Stomach smooth muscle (tissue), 2 donors: ENCODE data around the gene RAD51B.

Experiments
- H3K27ac ChIP-seq: one replicate; pipeline ENCODE4 v1.7.0; 2013; ENCODE audit warnings: mild to moderate bottlenecking, low read length, inconsistent platforms
- H3K27me3 ChIP-seq, 2 donors: one replicate each; pipeline ENCODE4 v1.7.0; 2013; ENCODE audit warnings: low read length in 2 of 2; ENCODE audit not compliant: insufficient read depth in 2 of 2, control insufficient read depth in 1 of 2
- H3K36me3 ChIP-seq, 2 donors: one replicate each; pipeline ENCODE4 v1.7.0; 2013; ENCODE audit warnings: low read length in 2 of 2; ENCODE audit not compliant: control insufficient read depth in 2 of 2, insufficient read depth in 2 of 2
- H3K4me1 ChIP-seq: one replicate; pipeline ENCODE4 v1.7.0; 2013; ENCODE audit warnings: low read length; ENCODE audit not compliant: control insufficient read depth, insufficient read depth
- H3K4me3 ChIP-seq, 2 donors: one replicate each; pipeline ENCODE4 v1.7.0; 2013; ENCODE audit warnings: low read length in 2 of 2
- H3K9ac ChIP-seq, 2 donors: one replicate each; pipeline ENCODE4 v1.7.0; 2013; ENCODE audit warnings: low read length in 2 of 2, mild to moderate bottlenecking in 1 of 2
- H3K9me3 ChIP-seq, 2 donors: one replicate each; pipeline ENCODE4 v1.7.0; 2013; ENCODE audit warnings: low read length in 2 of 2; ENCODE audit not compliant: control insufficient read depth in 2 of 2
- donor health status: healthy.
- donor health status: Pancreatic carcinoma.

Gene RAD51B

GRCh38 chr14:67949771-67950170 lies 130.2 kb downstream of the RAD51B start:
- H3K4me3 ChIP-seq: no peak overlapping the region
- no peaks in the 10 kb centered on the region for H3K27me3 ChIP-seq
- H3K9ac ChIP-seq: no peak overlapping the region
- no peaks in the 10 kb centered on the region for H3K4me1 ChIP-seq
- no peaks in the 10 kb centered on the region for H3K36me3 ChIP-seq
- no peak overlapping the region for H3K27ac ChIP-seq
- H3K9me3 ChIP-seq: peaks cover 0 to 4% of the 10 kb centered on the region in 2 donors

GRCh38 chr14:67950386-67950785 lies 130.8 kb downstream of the RAD51B start:
- Histone ChIP-seq H3K4me1 (no peaks in the 10 kb centered on the region), H3K36me3 (no peaks in the 10 kb centered on the region), H3K4me3 (no peak overlapping the region), H3K27me3 (no peaks in the 10 kb centered on the region), H3K27ac (no peak overlapping the region), H3K9me3 (peaks cover 0 to 4% of the 10 kb centered on the region in 2 donors), H3K9ac (no peak overlapping the region)

GRCh38 chr14:67951529-67952135 lies 132.1 kb downstream of the RAD51B start:
- Histone ChIP-seq H3K4me1 (no peaks in the 10 kb centered on the region), H3K9me3 (peaks cover 0 to 4% of the 10 kb centered on the region in 2 donors), H3K9ac (no peak overlapping the region), H3K4me3 (no peak overlapping the region), H3K27me3 (no peaks in the 10 kb centered on the region), H3K27ac (no peak overlapping the region), H3K36me3 (no peaks in the 10 kb centered on the region)

- no peaks in the 10 kb centered on the region for H3K4me1 ChIP-seq
- H3K36me3 ChIP-seq: no peaks in the 10 kb centered on the region
- no peaks in the 10 kb centered on the region for H3K27me3 ChIP-seq
- no peak overlapping the region for H3K9ac ChIP-seq
- peaks cover 0 to 4% of the 10 kb centered on the region in 2 donors for H3K9me3 ChIP-seq
- no peak overlapping the region for H3K27ac ChIP-seq
- H3K4me3 ChIP-seq: no peak overlapping the region
These were observed 132.8 kb downstream of the RAD51B start for GRCh38 chr14:67952381-67952780.

- Histone ChIP-seq H3K27ac (no peak overlapping the region), H3K4me1 (no peaks in the 10 kb centered on the region), H3K36me3 (no peaks in the 10 kb centered on the region), H3K27me3 (no peaks in the 10 kb centered on the region), H3K9me3 (peaks cover 0 to 4% of the 10 kb centered on the region in 2 donors), H3K9ac (no peak overlapping the region), H3K4me3 (no peak overlapping the region)
These were observed 133.2 kb downstream of the RAD51B start for GRCh38 chr14:67952786-67953185.

- no peaks in the 10 kb centered on the region for H3K27me3 ChIP-seq
- no peaks in the 10 kb centered on the region for H3K4me1 ChIP-seq
- no peaks in the 10 kb centered on the region for H3K9me3 ChIP-seq
- no peak overlapping the region for H3K27ac ChIP-seq
- no peaks in the 10 kb centered on the region for H3K36me3 ChIP-seq
- no peak overlapping the region for H3K9ac ChIP-seq
- H3K4me3 ChIP-seq: no peak overlapping the region
These were observed 135.7 kb downstream of the RAD51B start for GRCh38 chr14:67955261-67955660.

GRCh38 chr14:67957946-67958345 lies 138.4 kb downstream of the RAD51B start:
- peak overlapping the region; percentile 43 for H3K27ac ChIP-seq
- H3K36me3 ChIP-seq: no peaks in the 10 kb centered on the region
- no peak overlapping the region for H3K9ac ChIP-seq
- H3K27me3 ChIP-seq: no peaks in the 10 kb centered on the region
- H3K9me3 ChIP-seq: no peaks in the 10 kb centered on the region
- no peak overlapping the region for H3K4me3 ChIP-seq
- H3K4me1 ChIP-seq: no peaks in the 10 kb centered on the region

- no peak overlapping the region for H3K27ac ChIP-seq
- H3K9me3 ChIP-seq: no peaks in the 10 kb centered on the region
- no peak overlapping the region for H3K4me3 ChIP-seq
- no peaks in the 10 kb centered on the region for H3K4me1 ChIP-seq
- no peaks in the 10 kb centered on the region for H3K27me3 ChIP-seq
- no peak overlapping the region for H3K9ac ChIP-seq
- H3K36me3 ChIP-seq: no peaks in the 10 kb centered on the region
These were observed 142.1 kb downstream of the RAD51B start for GRCh38 chr14:67961676-67962075.

GRCh38 chr14:67962215-67962644 lies 142.7 kb downstream of the RAD51B start:
- Histone ChIP-seq H3K9me3 (no peaks in the 10 kb centered on the region), H3K4me1 (no peaks in the 10 kb centered on the region), H3K9ac (no peak overlapping the region), H3K27ac (peak overlapping the region; percentile 3), H3K4me3 (no peak overlapping the region), H3K36me3 (no peaks in the 10 kb centered on the region), H3K27me3 (no peaks in the 10 kb centered on the region)

- peak overlapping the region in 1 of 2 donors; percentile 29 for H3K4me3 ChIP-seq
These were observed 144.0 kb downstream of the RAD51B start for GRCh38 chr14:67963545-67963944.

GRCh38 chr14:67963960-67964812 lies 144.6 kb downstream of the RAD51B start:
- H3K36me3 ChIP-seq: no peaks in the 10 kb centered on the region
- no peaks in the 10 kb centered on the region for H3K27me3 ChIP-seq
- H3K4me3 ChIP-seq: peak overlapping the region; percentile 29 to 41
- peak overlapping the region in 1 of 2 donors; percentile 13 for H3K9ac ChIP-seq
- H3K27ac ChIP-seq: peak overlapping the region; percentile 50
- H3K9me3 ChIP-seq: no peaks in the 10 kb centered on the region
- no peaks in the 10 kb centered on the region for H3K4me1 ChIP-seq

More at GRCh38 chr14:67963545-67963944, 144.0 kb downstream of the RAD51B start:
- Histone ChIP-seq H3K4me1 (no peaks in the 10 kb centered on the region), H3K9me3 (no peaks in the 10 kb centered on the region), H3K27me3 (no peaks in the 10 kb centered on the region), H3K9ac (no peak overlapping the region), H3K27ac (no peak overlapping the region), H3K36me3 (no peaks in the 10 kb centered on the region)
